GM13976 (cell line): ENCODE results near the gene LPCAT2.

Experiments used
- DNase-seq: peaks from one replicate; pipeline ENCODE4 v3.0.0; 2012; ENCODE audit warnings: low spot score
- CTCF ChIP-seq: IDR thresholded peaks from 2 replicates; pipeline ENCODE4 v1.5.1; 2012; ENCODE audit warnings: borderline replicate concordance, mild to moderate bottlenecking; ENCODE audit not compliant: insufficient read depth; ENCODE audit errors: extremely low read depth, missing control alignments, control extremely low read depth
- in situ Hi-C: fragments of 300-500 bp; cut with MboI; formaldehyde crosslinking; loops from one replicate; pipeline ENCODE4 v1.12.0; 2022; ENCODE audit warnings: low sequenced_read_pairs, mixed read lengths, inconsistent platforms; ENCODE audit not compliant: unreplicated experiment

The LPCAT2 gene

GRCh38 chr16:55527885-55528284 is 19.0 kb downstream of the LPCAT2 start:
- no peak for TF ChIP-seq CTCF
- in situ Hi-C loops = no loop called here
- DNase-seq = no peak

GRCh38 chr16:55529018-55529417 is 20.1 kb downstream of the LPCAT2 start:
- TF ChIP-seq CTCF = no peak
- DNase-seq = no peak
- in situ Hi-C loops = no loop called here

- in situ Hi-C loops = no loop called here
- DNase-seq = no peak
- no peak for TF ChIP-seq CTCF
These were observed 21.5 kb downstream of the LPCAT2 start for GRCh38 chr16:55530316-55530856.

GRCh38 chr16:55532227-55532626 is 23.4 kb downstream of the LPCAT2 start:
- in situ Hi-C loops = no loop called here
- no peak for DNase-seq

DNA sequence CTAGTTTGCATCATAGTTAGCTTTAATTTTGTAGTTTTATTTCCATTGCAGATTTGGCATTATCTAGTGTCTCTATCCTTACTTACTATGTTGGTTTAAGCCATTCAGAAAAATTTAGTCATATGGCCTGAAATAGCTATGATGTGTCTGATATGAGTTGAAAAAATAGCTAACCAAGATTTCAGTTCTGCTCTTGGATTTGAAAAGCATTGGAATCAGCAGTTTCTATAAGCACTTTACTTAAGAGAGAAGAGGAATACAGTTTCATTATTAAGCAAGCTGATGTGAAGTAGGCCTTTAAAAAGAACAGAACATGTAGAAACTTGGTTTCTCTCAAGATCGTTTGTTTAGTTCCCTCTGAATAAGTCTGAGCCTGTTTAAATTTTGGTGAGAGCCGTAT is 25.9 kb downstream of the LPCAT2 start:
- no peak for TF ChIP-seq CTCF
- no peak for DNase-seq
- in situ Hi-C loops = no loop called here

More at GRCh38 chr16:55532227-55532626, 23.4 kb downstream of the LPCAT2 start:
- no peak for TF ChIP-seq CTCF

DNA sequence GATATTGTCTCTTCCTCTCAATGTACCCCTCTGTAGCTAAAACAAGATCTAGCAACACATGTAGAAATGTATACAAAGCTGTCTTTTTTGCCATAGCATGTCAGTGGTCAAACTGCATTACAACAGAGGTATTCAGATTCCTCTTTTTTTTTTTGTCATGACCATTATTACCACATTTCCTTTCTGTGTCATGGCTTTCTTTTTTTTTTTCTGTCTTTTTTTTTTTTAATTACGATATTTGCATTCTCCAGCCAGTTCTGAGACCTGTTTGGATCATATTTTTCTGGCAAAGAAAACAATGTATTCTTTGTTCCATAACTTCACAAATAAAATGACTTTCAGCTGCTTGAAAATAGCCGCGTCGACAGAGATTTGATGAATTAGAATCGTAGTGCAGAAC is 30.2 kb downstream of the LPCAT2 start:
- in situ Hi-C loops = no loop called here
- TF ChIP-seq CTCF = no peak

GRCh38 chr16:55539488-55539887 is 30.6 kb downstream of the LPCAT2 start:
- DNase-seq = no peak
- in situ Hi-C loops = no loop called here
- TF ChIP-seq CTCF = no peak

More for the DNA sequence above, 30.2 kb downstream of the LPCAT2 start:
- DNase-seq = no peak
